SW480 (cell line): Measurements from ENCODE around the gene KRTAP4-8.
"Not testable (repeated sequence)": the region's sequence is repeated elsewhere in the genome, so short reads cannot be mapped to it uniquely, and the experiment has no call there.

Experiments used
- DNase-seq: peaks from one replicate; pipeline ENCODE4 v3.0.0-alpha.2; 2016; ENCODE audit warnings: low spot score

The KRTAP4-8 gene

DNA sequence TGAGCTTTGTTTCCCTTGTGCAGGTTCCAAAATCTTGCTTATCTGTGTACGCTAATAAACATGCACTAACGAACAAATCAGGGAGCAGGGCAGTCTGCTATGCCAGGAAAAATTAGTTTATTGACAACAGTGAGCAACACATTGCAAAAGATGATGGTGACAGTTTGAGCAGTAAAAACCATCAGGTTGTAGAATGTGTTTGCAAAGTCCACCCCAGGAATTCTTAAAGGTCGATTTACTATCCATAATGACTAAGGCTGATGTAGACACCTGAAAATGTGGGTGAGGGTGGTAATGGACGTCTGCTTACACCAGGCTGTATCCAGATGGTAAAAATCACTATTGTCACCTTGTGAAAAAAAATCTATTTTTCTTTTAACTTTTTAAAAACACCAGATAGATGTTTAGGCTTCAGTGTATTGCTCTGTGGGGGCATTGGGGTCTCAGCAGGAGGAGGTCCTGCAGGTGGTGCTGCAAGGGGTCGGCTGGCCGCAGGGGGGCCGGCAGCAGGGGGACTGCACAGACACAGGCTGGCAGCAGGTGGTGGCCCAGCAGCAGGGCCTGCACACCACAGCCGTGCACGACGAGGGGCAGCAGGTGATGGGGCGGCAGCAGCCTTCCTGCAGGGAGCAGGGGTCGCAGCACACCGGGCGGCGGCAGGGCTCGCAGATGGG is 32.8 kb downstream of the KRTAP4-8 start:
- not testable (repeated sequence) for DNase-seq

DNA sequence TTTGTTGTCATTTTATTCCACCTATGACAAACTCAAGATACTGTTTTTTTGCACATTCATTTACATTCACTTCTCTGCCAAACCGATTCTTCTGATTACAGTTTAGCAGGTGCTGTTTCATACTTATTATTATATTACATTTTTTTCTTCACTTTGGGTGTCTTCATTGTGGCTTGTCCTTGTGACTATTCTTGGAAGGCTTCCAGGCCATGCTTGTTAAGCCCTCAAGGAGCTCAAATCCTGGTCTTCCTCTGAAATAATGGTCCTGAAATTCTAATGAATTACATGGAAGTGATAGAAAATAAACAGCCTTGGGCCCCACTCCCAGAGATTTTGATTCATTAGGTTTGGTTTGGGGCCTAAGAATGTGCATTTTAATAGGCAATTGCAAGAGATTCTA is 33.6 kb downstream of the KRTAP4-8 start:
- DNase-seq = no peak

DNA sequence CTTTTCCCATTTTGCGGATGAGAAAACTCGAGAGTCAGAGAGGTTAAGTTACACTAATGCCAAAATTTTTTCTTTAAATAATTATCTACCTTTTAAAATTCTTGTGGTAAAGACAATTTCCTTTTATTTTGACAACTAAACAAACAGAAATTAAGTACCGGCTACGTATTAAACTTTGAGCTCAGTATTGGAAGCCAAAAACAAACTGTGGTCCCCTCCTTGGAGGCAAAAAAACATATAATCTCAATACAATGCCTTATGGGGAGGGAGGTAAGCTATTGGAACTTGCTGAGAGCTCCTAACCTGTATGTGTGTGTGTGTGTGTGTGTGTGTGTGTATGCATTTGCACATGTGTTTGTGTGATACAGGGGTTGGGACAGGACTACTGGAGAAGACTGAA is 34.5 kb downstream of the KRTAP4-8 start:
- DNase-seq = no peak

DNA sequence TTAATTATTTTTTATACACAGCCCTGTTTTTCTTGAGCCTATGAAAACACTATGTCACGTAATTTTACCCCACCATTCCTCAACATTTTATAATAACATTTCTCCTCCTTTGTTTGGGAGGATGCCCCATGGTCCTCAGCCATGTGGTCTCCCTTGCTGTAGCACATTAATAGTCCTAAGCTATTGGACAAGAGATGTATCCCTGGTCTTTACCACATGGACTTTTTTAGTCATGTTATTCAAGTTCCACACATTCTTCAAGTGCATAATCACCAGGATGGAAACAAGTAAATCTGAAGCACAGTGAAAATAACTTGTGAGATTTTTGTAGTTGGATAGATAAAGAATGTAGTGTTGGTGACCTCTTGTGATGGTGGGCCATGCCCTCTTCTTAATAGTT is 36.0 kb downstream of the KRTAP4-8 start:
- peak; percentile 40 for DNase-seq

DNA sequence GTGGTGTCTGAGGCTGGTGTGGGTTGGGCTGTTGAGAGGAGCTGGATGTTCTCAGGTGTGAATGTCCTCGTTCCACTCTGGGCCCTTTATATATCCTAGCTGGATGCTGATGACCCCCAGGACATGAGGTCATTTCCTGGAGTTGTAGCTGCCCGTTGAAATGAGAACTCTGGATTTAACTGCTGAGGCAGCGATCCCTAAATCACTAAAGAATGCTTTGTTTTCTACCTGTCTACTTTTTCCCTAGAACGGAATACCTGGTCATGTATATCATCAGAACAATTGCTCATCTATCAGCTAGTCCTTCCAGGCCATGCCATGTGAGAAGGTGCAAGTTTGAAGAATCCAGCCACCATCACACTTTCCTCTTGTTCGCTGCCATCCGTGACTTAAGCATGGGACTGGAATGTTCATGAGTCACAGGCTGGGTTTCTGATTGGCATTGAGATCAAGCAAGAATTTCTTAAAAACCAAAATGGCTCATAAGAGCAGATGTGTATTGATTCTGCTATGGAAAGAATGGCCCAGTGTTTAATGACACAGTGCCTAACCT is 37.8 kb downstream of the KRTAP4-8 start, which contains the start of gene KRTAP2-3:
KRTAP2-3 (minus strand) TSS at position 63 of the 553 bp plus-strand sequence. CDS start 64 bp downstream, outside the sequence.
- DNase-seq = peak; percentile 81

DNA sequence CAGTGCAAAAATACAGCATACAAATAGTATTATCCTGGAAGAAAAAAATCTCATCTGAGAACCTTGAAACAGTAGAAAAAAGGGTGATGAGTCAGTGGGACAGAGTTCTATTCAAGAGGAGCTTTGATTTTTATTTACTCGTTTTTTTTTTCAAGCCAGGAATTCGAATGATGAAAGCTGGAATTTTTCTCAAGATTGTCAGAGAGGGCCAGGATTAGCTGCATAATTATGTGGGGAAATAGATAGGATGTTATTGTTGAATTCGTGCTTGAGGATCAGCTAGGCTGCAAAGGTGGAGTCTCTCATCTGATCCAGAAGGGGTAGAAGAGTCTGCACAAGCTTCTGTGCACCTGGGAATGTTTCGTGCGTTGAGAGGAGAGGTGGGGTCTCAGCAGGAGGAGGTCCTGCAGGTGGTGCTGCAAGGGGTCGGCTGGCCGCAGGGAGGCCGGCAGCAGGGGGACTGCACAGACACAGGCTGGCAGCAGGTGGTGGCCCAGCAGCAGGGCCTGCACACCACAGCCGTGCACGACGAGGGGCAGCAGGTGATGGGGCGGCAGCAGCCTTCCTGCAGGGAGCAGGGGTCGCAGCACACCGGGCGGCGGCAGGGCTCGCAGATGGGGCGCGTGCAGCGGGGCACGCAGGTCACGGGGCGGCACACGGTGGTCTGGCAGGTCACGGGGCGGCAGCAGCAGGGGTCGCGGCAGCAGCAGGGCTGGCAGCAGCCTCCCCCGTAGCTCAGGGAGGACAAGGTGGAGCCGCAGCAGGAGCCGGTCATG is 38.5 kb downstream of the KRTAP4-8 start:
- peak; percentile 60 for DNase-seq

DNA sequence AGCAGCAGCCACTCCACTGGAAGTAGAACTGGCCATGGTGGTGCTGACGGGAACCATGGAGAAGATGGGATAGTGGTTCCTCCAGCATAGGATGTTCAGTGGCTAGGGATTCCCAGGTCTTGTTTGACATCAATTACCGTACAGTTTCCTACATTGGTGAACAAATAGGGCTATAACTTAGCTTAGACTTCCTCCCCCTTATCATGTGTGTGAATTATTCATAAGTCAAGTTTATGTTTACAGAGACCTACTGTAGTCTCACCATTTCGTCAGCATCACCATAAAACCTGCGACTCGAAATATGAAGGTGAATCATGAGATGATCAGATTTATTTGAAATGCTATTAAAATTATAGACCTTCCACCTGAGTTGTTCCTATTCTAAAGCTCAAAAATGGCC is 39.2 kb downstream of the KRTAP4-8 start:
- no peak for DNase-seq

DNA sequence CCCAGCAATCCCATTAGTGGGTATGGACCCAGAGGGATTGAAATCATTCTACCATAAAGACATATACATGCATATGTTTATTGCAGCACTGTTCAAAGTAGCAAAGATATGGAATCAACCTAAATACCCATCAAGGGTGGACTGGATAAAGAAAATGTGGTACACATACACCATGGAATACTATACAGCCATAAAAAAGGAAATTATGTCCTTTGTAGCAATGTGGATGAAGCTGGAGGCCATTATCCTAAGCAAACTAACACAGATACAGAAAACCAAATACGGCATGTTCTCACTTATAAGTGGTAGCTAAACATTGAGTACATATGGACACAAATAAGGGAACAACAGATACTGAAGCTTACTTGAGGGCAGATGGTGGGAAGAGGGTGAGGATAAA is 40.4 kb downstream of the KRTAP4-8 start:
- no peak for DNase-seq

DNA sequence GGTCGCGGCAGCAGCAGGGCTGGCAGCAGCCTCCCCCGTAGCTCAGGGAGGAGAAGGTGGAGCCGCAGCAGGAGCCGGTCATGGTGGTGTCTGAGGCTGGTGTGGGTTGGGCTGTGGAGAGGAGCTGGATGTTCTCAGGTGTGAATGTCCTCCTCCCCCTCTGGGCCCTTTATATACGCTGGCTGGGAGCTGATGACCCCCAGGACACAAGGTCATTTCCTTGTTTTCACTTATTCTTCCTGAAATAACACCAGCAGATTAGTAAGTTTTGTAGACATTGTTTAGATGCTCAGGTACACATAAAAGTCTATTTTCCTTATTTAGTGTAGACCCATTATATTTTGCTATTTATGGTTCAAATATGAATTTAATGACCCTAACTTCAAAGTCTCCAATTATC is 42.8 kb downstream of the KRTAP4-8 start, which contains the start of gene KRTAP2-2:
KRTAP2-2 (minus strand) TSS at position 101 of the 400 bp plus-strand sequence; CDS start at position 82, 19 bp downstream.
- not testable (repeated sequence) for DNase-seq

DNA sequence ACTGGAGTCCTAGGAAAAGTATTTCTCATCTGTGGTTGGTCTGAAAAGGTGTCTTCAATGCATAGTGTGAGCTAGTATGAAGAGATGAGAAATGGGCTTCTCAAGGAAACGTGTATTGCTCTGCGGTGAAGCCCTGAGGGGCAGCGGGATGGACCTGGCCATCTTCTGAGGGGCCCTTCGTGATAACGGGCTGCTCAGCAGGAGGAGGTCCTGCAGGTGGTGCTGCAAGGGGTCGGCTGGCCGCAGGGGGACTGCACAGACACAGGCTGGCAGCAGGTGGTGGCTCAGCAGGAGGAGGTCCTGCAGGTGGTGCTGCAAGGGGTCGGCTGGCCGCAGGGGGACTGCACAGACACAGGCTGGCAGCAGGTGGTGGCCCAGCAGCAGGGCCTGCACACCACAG is 43.4 kb downstream of the KRTAP4-8 start:
- DNase-seq = not testable (repeated sequence)

DNA sequence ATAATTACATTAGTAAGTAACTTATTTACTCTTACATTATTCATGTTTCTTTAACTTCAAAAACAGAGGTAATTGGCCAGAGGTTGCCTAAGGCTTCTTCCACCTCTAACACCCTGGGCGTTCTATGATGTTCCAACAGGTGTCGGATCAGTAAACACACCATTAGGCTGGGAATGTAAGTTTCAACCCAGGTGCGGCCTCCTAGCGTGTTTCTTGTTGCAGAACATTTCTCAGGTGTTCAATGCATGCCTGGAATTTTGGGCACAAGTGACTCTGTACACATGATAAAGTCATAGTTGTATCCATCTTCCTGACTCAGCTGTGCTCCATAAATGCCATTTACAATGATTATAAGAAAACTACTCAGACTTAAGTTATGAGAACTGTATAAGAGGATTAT is 43.9 kb downstream of the KRTAP4-8 start:
- DNase-seq = no peak

DNA sequence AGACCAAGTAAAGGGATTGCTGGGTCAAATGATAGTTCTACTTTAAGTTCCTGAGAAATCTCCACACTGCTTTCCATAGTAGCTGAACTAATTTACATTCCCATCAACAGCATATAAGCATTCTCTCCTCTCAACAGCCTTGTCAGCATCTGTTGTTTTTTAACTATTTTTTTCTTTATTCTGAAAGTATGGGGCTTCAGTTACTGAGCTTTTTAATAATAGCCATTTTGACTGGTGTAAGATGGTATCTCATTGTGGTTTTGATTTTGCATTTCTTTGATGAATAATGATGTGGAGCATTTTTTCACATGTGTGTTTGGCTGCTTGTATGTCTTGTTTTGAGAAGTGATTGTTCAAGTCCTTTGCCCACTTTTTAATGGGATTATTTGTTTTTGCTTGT is 45.4 kb downstream of the KRTAP4-8 start:
- no peak for DNase-seq

DNA sequence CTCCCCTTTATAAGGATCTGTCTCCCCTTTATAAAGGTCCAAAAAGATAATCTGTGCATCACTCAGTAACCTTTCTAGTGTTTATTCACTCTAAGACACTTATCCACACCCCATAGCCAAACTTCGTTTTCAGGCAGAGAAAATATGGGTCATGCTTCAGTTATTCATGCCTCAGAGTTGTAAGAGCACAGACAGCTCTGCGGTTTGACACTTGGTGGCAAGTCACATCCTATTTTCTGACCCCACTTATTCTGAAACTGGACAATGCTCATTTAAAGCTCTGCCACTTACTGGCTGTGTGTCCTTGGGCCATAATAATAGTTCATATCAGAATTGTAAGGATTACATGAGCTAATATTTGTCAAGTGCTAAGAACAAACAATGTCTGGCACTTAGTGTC is 48.8 kb downstream of the KRTAP4-8 start:
- no peak for DNase-seq

DNA sequence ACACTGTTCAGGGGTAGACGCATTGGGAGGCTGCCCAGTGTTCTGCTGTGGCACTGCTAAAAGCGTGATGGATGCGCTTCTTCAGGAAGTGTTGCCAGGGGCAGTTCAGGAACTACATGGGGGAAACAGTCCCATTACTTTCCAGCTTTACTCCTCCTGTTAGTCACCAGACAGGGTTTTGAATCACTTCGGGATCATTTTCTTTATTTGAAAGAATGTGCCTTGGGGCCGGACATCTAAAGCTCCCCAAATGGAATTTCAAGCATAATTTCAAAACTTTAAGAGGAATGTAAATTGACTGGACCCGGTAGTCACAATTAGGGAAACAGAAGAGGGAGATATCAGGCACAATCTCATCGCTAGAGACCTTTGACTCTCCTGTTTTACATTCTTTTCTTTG is 49.5 kb downstream of the KRTAP4-8 start:
- DNase-seq = no peak
